GM21529 (cell line): Measurements from ENCODE around the gene SIRT4.
"Not testable (repeated sequence)": the region's sequence is repeated elsewhere in the genome, so short reads cannot be mapped to it uniquely, and the experiment has no call there.

Experiments used
- ATAC-seq: cut with Tn5 transposase; IDR thresholded peaks from one replicate; pipeline ENCODE4 v1.9.1; 2021; ENCODE audit not compliant: unreplicated experiment

SIRT4 gene, protein sequence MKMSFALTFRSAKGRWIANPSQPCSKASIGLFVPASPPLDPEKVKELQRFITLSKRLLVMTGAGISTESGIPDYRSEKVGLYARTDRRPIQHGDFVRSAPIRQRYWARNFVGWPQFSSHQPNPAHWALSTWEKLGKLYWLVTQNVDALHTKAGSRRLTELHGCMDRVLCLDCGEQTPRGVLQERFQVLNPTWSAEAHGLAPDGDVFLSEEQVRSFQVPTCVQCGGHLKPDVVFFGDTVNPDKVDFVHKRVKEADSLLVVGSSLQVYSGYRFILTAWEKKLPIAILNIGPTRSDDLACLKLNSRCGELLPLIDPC

GRCh38 chr12:120301962-120302815, at the start of gene SIRT4:
TSS of gene SIRT4 (plus strand) at chr12:120302321. CDS start at chr12:120303562, 1,241 bp downstream.
- ATAC-seq = peak; percentile 98

DNA sequence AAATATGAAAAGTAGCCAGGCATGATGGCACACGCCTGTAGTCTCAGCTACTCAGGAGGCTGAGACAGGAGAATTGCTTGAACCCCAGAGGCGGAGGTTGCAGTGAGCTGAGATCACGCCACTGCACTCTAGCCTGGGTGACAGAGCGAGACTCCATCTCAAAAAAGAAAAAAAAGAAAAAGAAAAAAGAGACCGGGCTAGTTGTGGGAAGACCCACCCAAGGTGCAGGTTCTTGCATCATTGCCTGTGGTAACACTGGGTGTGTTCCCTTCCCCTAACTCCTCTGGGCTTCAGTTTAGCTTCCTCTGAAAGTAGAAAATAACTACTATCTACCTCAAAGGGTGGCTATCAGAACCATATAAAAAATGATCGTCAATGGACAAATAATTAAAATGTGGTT, 48.8 kb upstream of the SIRT4 start:
- ATAC-seq = not testable (repeated sequence)

DNA sequence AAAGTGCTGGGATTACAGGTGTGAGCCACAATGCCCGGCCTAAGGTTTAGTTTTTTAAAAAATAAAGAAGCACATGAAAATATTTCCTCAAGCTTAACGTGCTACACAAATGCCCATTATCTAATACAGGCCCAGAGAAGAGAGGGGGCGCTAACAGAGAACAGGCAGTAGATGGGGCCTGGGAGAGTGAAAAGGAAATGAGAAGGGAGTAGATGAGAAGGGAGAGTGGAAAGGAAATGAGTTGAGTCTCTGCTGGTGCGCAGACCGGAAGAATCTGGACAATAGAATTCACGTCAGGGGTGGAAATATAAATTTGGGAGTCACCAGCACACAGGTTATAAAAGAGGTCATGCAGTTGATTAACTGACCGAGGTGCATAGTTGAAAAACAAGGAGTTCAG, 47.3 kb upstream of the SIRT4 start:
- no peak for ATAC-seq

GRCh38 chr12:120257041-120257821, 44.9 kb upstream of the SIRT4 start:
- no peak for ATAC-seq

GRCh38 chr12:120258323-120258896, 43.7 kb upstream of the SIRT4 start:
- no peak for ATAC-seq

- ATAC-seq = no peak
Observed at GRCh38 chr12:120259418-120260202, 42.5 kb upstream of the SIRT4 start.

- ATAC-seq = no peak
Observed at GRCh38 chr12:120260607-120261006, 41.5 kb upstream of the SIRT4 start.

DNA sequence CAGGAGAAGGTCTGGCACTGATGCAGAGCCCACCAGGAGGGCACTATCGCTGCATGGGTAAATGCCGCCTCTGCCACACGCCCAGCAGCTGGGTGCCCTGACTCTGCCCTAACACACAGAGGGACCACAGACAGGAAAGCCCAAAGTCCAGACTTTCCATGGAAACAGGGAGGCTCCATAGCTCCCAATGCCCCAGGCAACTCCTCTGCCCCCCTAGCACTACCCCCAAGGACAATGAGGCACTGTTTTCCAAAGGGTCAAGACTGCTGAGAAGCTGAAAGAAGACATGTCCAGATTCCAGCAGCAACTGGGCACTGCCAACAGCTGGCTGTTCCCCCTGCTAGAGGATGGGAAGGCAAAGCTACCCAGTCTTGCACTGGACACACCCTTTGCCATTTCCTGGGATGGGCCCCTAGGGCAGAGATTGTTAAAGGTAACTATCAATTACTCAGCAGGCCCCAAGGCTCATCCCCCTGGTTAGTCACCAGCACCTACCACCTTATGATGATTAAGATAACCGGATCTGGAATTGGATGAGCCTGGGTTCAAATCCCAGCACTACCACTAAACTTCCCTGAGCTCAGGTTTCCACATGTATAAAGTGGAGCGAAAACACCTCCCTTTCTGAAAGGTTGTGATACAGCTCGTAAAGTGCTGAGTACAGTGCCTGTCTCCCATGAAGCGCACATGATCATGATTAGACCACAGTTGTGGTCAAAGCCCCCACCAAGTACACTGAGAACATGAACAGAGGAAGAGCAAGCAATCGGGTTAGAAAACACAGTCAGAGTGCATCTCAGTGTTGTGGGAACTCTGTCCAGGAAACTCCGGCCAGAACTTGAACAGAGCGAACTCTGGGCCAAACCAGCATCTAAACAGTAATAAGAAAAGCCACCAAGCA, 39.9 kb upstream of the SIRT4 start:
- ATAC-seq = no peak

GRCh38 chr12:120262852-120263747, 39.0 kb upstream of the SIRT4 start:
- no peak for ATAC-seq

GRCh38 chr12:120263748-120264085, 38.4 kb upstream of the SIRT4 start:
- ATAC-seq = no peak

DNA sequence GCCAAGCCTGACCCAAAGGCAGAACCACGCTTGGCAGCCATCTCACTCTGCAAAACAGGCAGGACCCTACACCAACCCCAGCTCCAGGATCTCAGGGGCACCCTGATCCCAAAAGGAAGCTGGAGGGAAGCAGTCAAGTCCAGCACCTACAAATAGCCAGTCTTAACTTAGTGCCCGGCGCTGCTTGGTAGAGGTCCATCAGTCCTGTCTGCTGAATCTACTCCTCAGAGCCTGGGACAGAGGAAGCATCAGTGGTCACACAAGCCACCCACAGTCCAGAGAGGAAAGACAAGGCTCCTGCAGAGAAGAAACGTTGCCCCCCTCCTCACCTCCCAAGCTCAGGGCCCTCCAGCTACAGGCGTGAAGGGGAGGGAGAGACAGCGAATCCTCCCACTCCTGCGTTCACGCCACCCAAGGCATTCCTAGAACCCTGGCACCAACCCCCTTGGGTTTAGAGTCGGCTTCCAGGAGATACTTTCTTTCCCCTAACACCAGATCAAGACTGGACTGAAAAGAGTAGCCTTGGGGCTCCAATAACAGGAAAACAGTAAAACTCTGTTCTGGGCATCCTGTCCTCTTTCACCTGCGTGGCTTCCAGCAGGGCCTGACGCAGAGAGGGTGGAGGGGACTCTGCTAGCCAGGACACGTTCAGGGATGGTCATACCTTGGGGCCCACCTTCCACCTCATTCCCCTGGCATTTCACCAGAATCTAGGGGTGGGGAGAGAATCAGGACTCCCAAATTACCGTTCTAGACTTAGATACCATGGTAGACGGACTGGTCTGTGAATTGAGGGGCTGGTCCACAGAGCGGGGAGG, 37.8 kb upstream of the SIRT4 start:
- no peak for ATAC-seq

GRCh38 chr12:120264904-120265472, 37.1 kb upstream of the SIRT4 start:
- no peak for ATAC-seq

DNA sequence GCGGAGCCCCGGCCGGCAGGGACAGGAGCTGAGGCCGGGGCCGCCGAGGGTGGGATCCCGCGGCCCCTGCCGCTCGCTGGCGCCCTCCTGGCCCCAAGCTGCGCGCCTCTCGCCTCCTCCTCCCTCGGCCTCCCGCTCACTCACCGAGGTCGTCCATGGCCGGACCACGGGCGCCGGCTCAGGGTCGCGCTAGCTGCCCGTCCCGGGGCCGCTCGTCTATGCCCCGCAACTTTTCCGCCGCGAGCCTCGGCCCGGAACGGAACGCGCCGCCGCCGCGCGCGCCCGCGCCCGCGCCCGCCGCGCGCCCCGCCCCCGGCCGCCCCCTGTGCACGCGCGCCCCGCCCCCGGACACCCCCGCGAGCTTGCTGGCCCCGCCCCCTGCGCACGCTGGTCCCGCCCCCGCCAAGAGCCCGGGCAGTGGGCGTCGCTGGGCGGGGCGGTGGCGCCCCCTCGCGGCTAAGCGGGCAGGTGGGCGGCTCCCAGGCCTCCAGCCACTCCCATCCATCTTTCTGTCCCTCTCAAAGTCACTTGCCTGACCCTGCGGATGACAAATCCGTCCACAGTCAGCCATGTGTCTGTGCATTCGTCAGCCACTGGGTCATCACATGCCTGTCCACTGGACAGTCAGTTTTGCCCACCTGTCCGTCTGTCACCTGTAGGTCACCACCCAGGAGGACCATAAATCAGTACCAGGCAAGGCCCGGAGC, 36.5 kb upstream of the SIRT4 start, which contains the start of gene PXN:
PXN (minus strand) TSS at position 258 of the 707 bp plus-strand sequence; CDS start at position 157, 101 bp downstream.
- ATAC-seq = peak; percentile 77

DNA sequence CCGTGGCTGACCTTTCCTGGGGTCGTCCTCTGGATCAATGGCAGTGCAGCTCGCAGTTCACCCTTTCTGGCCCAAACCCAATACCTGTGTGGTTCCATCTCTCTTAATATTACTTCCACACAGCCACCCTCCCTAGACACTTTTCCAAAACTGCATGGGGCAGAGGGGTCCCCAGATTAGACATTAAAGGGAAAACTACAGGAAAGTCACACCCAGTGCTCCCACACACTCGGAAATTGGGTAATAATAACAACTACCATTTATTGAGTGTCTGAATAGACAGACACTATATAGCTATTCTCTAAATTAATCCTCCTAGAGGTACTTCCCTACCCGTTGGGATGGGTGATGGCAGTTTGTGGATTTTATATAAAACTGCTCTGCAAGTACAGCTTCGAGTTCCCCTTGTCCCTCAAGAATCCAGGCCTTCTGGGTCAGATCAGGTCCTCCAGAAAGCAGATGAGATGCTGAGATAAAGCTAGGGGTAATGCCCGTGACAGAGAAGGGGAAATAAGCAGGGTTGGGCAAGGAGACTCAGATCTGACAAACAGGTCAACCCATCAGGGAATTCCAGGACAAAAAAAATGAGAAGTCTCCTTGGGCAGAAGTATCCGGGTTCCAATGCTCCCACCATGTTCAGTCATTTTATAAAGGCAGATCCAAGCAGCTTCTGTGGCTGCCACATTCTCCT, 35.8 kb upstream of the SIRT4 start:
- no peak for ATAC-seq

- ATAC-seq = no peak
Observed at GRCh38 chr12:120267736-120268135, 34.4 kb upstream of the SIRT4 start.

DNA sequence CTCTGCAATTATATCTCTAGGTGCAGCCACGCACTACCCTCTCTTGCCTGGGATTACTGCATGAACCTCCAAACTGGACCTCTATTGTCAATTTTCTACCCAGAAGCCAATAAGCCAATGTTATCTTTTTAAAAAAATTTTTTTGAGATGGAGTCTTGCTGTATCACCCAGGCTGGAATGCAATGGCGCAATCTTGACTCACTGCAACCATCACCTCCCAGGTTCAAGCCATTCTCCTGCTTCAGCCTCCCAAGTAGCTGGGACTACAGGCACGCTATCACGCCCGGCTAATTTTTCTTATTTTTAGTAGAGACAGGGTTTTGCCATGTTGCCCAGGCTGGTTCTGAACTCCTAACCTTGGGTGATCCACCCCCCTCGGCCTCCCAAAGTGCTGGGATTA, 25.4 kb upstream of the SIRT4 start:
- no peak for ATAC-seq
